Measurements from ENCODE around the gene HDAC3.

DNA sequence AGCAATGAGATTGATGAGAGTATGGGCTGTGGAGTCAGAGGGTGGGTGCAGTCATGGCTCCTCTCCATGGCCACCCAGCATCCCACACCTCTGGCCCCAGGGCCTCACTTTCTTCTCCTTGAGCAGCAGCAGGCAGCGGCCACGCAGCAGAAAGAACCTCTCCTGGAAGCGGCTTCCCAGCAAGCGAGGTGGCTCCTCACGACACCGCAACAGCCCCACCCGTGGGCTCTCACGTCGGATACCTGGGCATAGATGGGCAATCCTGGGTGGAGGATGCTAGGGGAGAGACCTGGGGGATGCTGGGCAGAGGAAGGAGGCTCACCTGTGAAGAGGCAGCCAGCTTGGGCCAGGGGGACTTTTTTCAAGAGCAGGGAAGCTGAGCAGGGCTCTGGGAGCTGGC is 19.7 kb upstream of the HDAC3 start:
- no peak for TF ChIP-seq EZH2 (IDR thresholded peaks at IDR 0.05; ENCODE audit: borderline replicate concordance, insufficient read depth, low read depth, low read length, poor library complexity, severe bottlenecking)
- TF ChIP-seq, protein P1, sequence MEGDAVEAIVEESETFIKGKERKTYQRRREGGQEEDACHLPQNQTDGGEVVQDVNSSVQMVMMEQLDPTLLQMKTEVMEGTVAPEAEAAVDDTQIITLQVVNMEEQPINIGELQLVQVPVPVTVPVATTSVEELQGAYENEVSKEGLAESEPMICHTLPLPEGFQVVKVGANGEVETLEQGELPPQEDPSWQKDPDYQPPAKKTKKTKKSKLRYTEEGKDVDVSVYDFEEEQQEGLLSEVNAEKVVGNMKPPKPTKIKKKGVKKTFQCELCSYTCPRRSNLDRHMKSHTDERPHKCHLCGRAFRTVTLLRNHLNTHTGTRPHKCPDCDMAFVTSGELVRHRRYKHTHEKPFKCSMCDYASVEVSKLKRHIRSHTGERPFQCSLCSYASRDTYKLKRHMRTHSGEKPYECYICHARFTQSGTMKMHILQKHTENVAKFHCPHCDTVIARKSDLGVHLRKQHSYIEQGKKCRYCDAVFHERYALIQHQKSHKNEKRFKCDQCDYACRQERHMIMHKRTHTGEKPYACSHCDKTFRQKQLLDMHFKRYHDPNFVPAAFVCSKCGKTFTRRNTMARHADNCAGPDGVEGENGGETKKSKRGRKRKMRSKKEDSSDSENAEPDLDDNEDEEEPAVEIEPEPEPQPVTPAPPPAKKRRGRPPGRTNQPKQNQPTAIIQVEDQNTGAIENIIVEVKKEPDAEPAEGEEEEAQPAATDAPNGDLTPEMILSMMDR (IDR thresholded peaks at IDR 0.05), result no peak

All from B cell (primary cell).